SK-MEL-5 (cell line): ENCODE results near the gene NACA2. TPM values are rescaled to one million over a fixed set of nuclear protein-coding genes. Genes with fewer than 3 reads are reported as not detected.

Experiments used
- total RNA-seq: library from RNA; depleted of rRNA; stranded (reverse); fragments of >200 nt; shearing (Covaris generic); gene quantifications from 2 replicates; pipeline ENCODE4 v1.2.3, GENCODE V29; 2014; rRNA removed

Gene NACA2
- total RNA-seq, 1 experiment from 2014 or later, result not detected

Other genes starting within 250 kb of the NACA2 start
- gene TBX2, start 191.4 kb downstream of the NACA2 start, total RNA-seq, result 25.2 and 27.7 TPM in 2 replicates
- gene TBX4, start 138.8 kb downstream of the NACA2 start, total RNA-seq, result not detected in 2 replicates